ENCODE results near the gene ETV4. TPM values are rescaled to one million over a fixed set of nuclear protein-coding genes. Genes with fewer than 3 reads are reported as not detected.
A peak's percentile ranks its signal among the peaks of the same experiment; 100 is the strongest.

The ETV4 gene
- total RNA-seq, 1 donor from 2014 or later, result 5.9 TPM

- Mint-ChIP-seq H3K36me3 (ENCODE audit: unreplicated experiment) (peaks cover 2% of the 10 kb centered on the region), H3K4me3 (ENCODE audit: unreplicated experiment) (no peak overlapping the region), H3K4me1 (ENCODE audit: unreplicated experiment) (peaks cover 25% of the 10 kb centered on the region), H3K9me3 (ENCODE audit: unreplicated experiment) (no peaks in the 10 kb centered on the region), H3K27me3 (ENCODE audit: unreplicated experiment) (no peaks in the 10 kb centered on the region), H3K27ac (ENCODE audit: unreplicated experiment) (peak overlapping the region; percentile 95)
- no peak for TF ChIP-seq CTCF (IDR thresholded peaks at IDR 0.05)
- DNase-seq (ENCODE audit: extremely low spot score, unreplicated experiment), result no peak
Measured at GRCh38 chr17:43482103-43483012, 63.8 kb downstream of the ETV4 start.

GRCh38 chr17:43479948-43480347 is 66.2 kb downstream of the ETV4 start:
- no peaks in the 10 kb centered on the region for H3K27me3 Mint-ChIP-seq (ENCODE audit: unreplicated experiment)
- peaks cover 2% of the 10 kb centered on the region for H3K36me3 Mint-ChIP-seq (ENCODE audit: unreplicated experiment)
- no peaks in the 10 kb centered on the region for H3K9me3 Mint-ChIP-seq (ENCODE audit: unreplicated experiment)
- DNase-seq (ENCODE audit: extremely low spot score, unreplicated experiment), result no peak
- H3K4me1 Mint-ChIP-seq (ENCODE audit: unreplicated experiment), result peaks cover 12% of the 10 kb centered on the region
- no peak overlapping the region for H3K27ac Mint-ChIP-seq (ENCODE audit: unreplicated experiment)
- TF ChIP-seq CTCF (IDR thresholded peaks at IDR 0.05), result no peak
- H3K4me3 Mint-ChIP-seq (ENCODE audit: unreplicated experiment), result no peak overlapping the region

Other genes starting within 250 kb of the ETV4 start
- gene ARL4D, start 147.3 kb downstream of the ETV4 start, total RNA-seq, result 17.2 and 19.3 TPM in 2 replicates
- 68.5 and 70.7 TPM in 2 replicates for gene DHX8, start 62.4 kb downstream of the ETV4 start, total RNA-seq
- not detected in 2 replicates for gene MEOX1, start 115.6 kb upstream of the ETV4 start, total RNA-seq
- not detected in 2 replicates for gene SOST, start 212.5 kb upstream of the ETV4 start, total RNA-seq
- 36.4 and 37.0 TPM in 2 replicates for gene DUSP3, start 232.6 kb upstream of the ETV4 start, total RNA-seq
- gene CFAP97D1, start 234.1 kb upstream of the ETV4 start, total RNA-seq, result not detected in 2 replicates